Activated T-cell treated with anti-CD3 and anti-CD28 coated beads, Interleukin-2, amount 50 U/mL, for 1 hour (primary cell): ENCODE measurements around the gene DNAH8.

Experiments used
- DNase-seq: peaks from one replicate; pipeline ENCODE4 v3.0.0-alpha.2; 2020

Gene DNAH8

DNA sequence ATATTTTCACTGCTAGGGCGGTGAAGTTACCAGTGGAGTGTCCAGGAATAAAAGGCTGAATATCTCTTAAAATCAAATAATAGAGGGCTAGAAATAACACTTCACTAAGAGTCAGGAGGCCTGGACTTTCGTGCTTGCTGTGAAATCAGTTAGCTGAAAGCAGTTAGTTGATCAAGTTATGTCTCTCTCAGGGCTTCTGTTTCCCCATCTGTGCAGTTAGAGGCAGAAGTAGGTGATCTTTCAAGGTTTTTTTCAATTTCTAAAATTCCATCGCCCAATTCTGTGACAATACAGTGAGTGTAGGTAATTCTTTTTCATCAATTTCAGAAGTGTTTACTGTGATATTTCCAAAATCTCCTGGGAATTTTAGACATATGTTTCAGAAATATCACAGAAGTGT is 260.9 kb downstream of the DNAH8 start:
- DNase-seq: no peak

DNA sequence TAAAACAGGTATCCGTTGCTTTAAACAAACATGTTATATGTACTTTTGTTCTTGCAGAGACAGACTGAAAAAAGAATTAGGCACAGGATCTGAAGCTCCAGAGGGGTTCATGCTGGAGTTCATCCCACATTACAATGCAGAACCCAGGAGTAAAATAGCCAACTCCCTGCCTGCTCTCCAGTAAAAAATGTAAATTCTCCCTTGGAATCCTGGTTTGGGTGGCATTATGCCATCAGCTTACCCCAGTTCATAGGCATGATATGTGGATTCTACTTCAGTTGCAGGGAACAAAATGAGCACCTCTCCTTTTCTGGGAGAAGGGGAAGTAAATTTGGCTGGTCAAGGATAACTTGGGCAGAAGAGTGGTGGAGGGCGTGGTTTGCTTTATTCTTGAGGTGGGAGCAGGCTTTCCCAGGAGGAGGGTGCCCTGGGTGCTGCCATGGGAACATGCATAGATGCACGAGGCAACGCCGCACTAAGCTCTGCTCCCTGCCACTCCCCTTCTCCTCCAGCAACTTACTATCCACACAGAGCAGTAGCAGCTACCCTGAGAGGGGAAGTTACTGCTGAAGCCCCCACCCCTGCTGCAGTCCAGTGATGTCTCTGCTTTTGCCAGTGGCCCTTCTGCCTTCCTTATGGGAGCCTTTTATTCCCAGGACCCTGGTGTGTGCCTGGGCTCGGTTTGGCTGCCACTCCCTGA is 261.8 kb downstream of the DNAH8 start:
- DNase-seq: no peak

- no peak for DNase-seq
Observed at GRCh38 chr6:38978139-38978704, 263.1 kb downstream of the DNAH8 start.

- no peak for DNase-seq
Observed at GRCh38 chr6:38982470-38982869, 267.4 kb downstream of the DNAH8 start.

- DNase-seq: no peak
Observed at GRCh38 chr6:38984723-38985122, 269.6 kb downstream of the DNAH8 start.

GRCh38 chr6:38985839-38986238 is 270.7 kb downstream of the DNAH8 start:
- DNase-seq: no peak

DNA sequence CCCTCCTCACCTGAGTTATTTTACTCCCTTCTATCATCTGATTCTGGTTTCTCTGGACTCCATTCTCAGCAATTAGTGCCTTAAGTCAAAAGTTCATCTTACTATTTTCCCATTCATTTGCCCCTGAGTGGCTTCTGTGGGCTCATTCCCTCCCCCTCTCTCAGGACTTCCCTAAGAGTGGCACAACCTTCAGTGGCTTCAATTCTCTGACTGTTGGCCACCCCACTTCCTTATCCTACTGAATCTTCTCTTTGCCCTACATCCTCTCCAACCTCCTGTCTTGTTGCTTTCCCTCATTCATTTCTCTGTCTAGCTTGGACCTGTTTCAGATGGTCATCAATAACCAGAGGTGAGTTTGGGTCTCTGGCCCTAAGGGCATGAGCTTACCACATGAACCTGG is 272.4 kb downstream of the DNAH8 start:
- DNase-seq: no peak

DNA sequence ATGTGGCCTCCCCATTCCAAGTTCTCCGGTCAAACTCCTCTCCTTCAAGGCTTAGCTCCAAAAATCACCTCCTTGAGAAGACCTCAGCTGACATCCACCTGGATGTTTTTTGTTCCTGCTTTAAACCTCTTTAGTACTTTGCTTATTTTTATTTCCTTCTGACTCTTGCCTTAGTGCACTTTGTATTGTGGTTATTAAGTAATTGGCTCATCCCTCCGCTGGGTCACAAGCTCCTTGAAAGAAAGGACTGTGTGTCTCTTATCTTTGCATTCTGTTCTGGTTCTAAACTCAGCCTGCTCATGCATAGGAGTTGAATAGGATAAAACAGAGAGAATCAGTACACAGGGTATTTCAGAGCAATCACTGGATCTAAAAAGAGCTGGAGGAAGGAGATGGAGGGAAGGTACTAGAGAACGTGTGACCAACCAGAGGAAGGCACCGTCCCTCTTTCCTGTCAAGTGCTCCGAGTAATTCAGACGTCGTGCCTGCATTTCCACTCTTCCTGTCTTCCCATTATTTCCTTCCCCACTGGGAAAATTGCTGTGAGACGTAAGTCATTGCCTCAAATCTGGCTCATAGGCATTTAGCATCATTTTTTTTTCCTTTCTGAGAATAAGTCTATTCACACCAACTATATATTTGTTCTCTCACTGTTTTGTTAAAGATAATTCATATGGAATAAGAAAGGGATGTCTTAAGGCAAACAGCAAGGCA is 273.8 kb downstream of the DNAH8 start:
- no peak for DNase-seq

DNA sequence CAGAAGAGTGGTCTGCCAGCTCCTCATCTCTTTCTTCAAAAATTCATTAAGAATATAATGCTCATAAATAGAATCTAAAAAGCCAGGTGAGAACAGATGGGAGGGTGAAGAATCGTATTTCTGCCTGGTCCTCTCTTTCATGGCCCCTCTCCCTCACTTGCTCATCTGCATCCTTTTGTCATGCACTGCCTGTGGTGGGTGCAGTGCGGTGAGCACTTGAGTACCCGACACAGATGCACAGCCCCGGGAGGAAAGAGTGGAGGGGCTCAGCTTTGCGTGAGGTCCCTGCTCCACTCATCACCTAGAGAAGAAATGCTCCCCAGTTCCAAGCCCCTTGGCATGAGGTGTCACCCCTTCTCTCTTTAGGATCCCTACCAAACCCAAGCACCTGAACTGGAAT is 275.4 kb downstream of the DNAH8 start:
- DNase-seq: no peak

GRCh38 chr6:38996676-38997075 is 281.6 kb downstream of the DNAH8 start:
- DNase-seq: no peak

GRCh38 chr6:38997128-38997761 is 282.1 kb downstream of the DNAH8 start:
- DNase-seq: peak; percentile 36

- DNase-seq: no peak
Observed at GRCh38 chr6:39003072-39003471, 288.0 kb downstream of the DNAH8 start.

DNA sequence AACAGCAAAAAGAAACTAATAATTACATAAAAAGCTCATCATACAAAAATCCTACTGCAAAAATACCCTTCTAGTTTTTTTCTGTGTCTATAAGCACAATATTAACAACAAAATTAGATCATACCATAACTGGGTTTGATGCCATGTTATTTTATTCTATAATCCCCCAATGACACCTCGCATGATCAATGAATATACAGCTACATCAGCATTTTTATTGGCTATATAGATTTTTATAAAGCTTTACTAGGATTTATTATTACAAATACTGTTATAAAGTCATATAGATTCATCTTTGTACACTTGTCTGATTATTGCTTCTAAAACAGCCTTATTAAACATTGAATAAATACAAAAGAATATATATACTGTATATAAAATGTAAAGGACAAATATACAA is 288.4 kb downstream of the DNAH8 start:
- DNase-seq: no peak

DNA sequence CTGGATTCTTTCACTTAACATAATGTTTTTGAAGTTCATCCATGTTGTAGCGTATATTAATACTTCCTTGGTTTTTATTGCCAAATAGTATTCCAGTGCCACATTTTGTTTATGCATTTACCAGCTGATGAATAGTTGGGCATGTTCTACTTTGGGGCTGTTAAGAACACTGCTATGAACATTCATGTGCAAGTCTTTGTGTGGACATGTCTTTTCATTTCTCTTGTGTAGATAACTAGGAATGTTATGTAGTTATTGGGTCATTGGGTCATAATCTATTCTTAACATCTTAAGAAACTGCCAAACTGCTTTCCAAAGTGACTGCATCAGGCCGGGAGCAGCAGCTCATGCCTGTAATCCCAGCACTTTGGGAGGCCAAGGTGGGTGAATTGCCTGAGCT is 289.7 kb downstream of the DNAH8 start:
- DNase-seq: no peak

GRCh38 chr6:39005774-39006173 is 290.7 kb downstream of the DNAH8 start:
- no peak for DNase-seq

GRCh38 chr6:39007575-39007974 is 292.5 kb downstream of the DNAH8 start:
- no peak for DNase-seq

- no peak for DNase-seq
Observed at GRCh38 chr6:39008737-39009136, 293.6 kb downstream of the DNAH8 start.

DNA sequence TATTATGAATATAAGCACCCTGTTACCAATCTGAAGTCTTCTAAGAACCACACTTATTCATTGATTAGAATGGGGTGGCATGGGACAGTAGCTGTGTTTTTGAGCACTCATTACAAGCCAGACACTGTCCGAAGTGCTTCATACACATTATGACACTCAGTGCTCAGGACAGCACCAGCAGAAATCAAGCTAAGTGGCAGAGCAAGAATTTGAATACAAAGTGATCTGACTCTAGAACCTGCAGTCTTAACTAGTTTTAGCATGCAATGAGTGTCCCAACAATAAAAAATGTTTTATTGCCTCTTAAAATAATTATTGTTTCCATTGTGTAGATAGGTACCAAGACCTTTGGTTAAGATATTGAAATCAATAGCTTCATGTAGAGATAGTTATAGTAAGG is 294.4 kb downstream of the DNAH8 start:
- DNase-seq: no peak

- no peak for DNase-seq
Observed at GRCh38 chr6:39016839-39017546, 301.9 kb downstream of the DNAH8 start.

GRCh38 chr6:39017547-39017880 is 302.4 kb downstream of the DNAH8 start:
- no peak for DNase-seq

DNA sequence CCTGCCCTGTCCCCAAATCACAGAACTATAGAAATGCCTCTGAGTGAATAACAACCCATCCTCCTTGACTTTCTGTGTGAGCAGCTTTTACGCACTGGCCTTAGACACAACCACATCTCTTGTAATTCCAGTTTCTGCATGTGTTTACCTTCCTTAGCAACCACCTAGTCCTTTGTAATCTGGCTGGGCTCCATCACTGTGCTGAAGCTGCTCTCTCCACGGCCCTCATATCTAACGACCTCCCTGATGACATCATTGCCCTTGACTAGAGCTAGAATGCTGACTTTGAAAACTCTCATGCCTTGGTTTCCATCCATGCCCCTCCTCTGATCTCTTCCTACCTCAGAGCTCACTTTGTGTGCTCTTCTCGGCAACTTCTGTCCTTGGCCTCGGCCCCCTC is 303.0 kb downstream of the DNAH8 start:
- no peak for DNase-seq

GRCh38 chr6:39020136-39020535 is 305.0 kb downstream of the DNAH8 start:
- DNase-seq: no peak

- no peak for DNase-seq
Observed at GRCh38 chr6:39021041-39021440, 305.9 kb downstream of the DNAH8 start.
